Colonic mucosa (tissue), 4 donors: ENCODE data around the gene IGF2R. TPM values are rescaled to one million over a fixed set of nuclear protein-coding genes. Genes with fewer than 3 reads are reported as not detected.

Experiments used
- DNase-seq: peaks from one replicate; pipeline ENCODE4 v3.0.0-alpha.2; 2020
- H3K27ac ChIP-seq: fragments of 200-600 bp; one replicate; pipeline ENCODE4 v1.8.0; 2021
- H3K27me3 ChIP-seq: fragments of 200-600 bp; one replicate; pipeline ENCODE4 v1.8.0; 2021
- H3K36me3 ChIP-seq: fragments of 200-600 bp; one replicate; pipeline ENCODE4 v1.8.0; 2021
- H3K4me1 ChIP-seq: fragments of 200-600 bp; one replicate; pipeline ENCODE4 v1.8.0; 2021; ENCODE audit warnings: mild to moderate bottlenecking
- H3K4me3 ChIP-seq: fragments of 200-600 bp; one replicate; pipeline ENCODE4 v1.8.0; 2021
- H3K9ac ChIP-seq, 2 donors: one replicate each; pipeline ENCODE4 v1.7.0; 2013; ENCODE audit warnings: control low read depth in 2 of 2, low read depth in 2 of 2, low read length in 2 of 2
- H3K9me3 ChIP-seq: fragments of 200-600 bp; one replicate; pipeline ENCODE4 v1.8.0; 2021
- intact Hi-C: fragments of 100-400 bp; cut with DNase I; formaldehyde crosslinking; loops from one replicate; pipeline ENCODE4 v1.14.1; 2022
- total RNA-seq, 2 donors: library from RNA; stranded (reverse); fragmentation: NEBNext Ultra II Directional in 1 of 2; extraction: Animal tissue kit (Norgen Biotek cat#: 25700) in 1 of 2; gene quantifications; one replicate each; pipeline ENCODE4 v1.2.1, GENCODE V29; 2021
- TF ChIP-seq, protein P1 (sequence below): fragments of 200-600 bp; IDR thresholded peaks from one replicate; pipeline ENCODE4 v1.8.0; 2022; ENCODE audit warnings: antibody characterized with exemption, mild to moderate bottlenecking
- donor health status: healthy.
- donor health status: DM: no; HTN: no; CAD: no.
- donor health status: DM: no; HTN: no; CAD: no.

The IGF2R gene
- total RNA-seq, 2 donors from 2014 or later = 73.8 to 84.4 TPM

DNA sequence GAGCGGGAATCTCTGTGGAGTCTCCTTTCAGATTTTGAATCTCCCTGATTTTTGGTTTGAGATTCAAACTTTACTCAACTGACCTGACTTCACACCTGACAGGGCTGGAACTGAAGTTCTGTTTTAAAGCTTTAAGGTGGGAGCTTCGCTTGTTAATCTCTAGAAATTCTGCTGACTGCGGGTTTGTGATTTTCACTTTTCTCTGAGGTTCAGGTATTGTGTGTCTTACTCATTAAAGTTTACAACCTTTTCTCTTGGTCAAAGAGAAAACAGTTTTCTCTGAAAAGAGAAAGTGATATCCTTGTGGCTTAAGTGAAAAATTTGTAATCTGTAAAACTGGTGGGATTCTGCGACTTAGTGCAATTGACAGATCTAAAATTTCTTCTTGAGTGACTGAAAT is 20.7 kb upstream of the IGF2R start:
- H3K9me3 ChIP-seq = no peaks in the 10 kb centered on the region
- intact Hi-C loops = no loop called here
- TF ChIP-seq, protein P1, sequence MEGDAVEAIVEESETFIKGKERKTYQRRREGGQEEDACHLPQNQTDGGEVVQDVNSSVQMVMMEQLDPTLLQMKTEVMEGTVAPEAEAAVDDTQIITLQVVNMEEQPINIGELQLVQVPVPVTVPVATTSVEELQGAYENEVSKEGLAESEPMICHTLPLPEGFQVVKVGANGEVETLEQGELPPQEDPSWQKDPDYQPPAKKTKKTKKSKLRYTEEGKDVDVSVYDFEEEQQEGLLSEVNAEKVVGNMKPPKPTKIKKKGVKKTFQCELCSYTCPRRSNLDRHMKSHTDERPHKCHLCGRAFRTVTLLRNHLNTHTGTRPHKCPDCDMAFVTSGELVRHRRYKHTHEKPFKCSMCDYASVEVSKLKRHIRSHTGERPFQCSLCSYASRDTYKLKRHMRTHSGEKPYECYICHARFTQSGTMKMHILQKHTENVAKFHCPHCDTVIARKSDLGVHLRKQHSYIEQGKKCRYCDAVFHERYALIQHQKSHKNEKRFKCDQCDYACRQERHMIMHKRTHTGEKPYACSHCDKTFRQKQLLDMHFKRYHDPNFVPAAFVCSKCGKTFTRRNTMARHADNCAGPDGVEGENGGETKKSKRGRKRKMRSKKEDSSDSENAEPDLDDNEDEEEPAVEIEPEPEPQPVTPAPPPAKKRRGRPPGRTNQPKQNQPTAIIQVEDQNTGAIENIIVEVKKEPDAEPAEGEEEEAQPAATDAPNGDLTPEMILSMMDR = no peak

GRCh38 chr6:159951772-159952171 is 17.1 kb upstream of the IGF2R start:
- DNase-seq = no peak
- Histone ChIP-seq H3K9me3 (no peaks in the 10 kb centered on the region), H3K4me1 (no peaks in the 10 kb centered on the region), H3K9ac (no peak overlapping the region), H3K36me3 (no peaks in the 10 kb centered on the region), H3K4me3 (no peak overlapping the region), H3K27ac (no peak overlapping the region), H3K27me3 (no peaks in the 10 kb centered on the region)
- intact Hi-C loops = no loop called here
- TF ChIP-seq, protein P1 = no peak

More for the DNA sequence above, 20.7 kb upstream of the IGF2R start:
- Histone ChIP-seq H3K36me3 (no peaks in the 10 kb centered on the region), H3K4me3 (no peak overlapping the region), H3K27ac (no peak overlapping the region), H3K4me1 (no peaks in the 10 kb centered on the region), H3K27me3 (no peaks in the 10 kb centered on the region), H3K9ac (no peak overlapping the region)
- no peak for DNase-seq

DNA sequence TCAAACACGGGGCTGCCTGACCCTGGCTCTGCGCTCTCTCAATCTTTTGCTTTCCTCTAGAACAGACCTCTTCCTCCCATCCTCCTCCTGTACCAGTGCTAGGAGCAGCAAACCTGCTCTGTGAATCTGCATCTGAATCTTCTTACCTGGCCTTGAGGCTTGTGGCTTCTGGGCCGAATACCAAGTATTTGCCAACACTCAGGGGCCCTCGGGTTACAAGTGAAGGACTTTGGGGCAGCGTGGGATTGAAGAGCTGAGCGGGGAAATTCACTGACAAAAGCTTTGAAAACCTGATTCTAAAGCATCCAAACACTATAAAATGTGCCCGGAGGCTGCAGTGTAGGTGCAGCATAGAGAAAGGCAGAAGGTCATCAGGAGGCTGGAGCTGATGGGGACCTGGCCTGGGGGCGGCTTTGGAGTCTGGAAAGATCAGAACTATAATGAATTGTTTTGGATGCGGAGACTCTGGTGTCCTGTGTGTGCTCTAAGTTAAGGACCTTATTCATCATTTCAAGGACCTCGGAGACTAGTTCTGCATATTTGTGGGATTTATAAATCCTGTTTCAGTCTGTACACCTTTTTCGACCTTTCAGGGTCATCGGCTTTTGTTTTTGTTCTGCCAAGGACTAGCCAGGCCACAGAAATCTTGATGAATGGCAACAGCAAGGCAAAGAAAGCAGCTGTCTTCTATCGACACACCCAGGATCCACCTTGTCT is 16.4 kb upstream of the IGF2R start:
- no peaks in the 10 kb centered on the region for H3K36me3 ChIP-seq
- no peak overlapping the region for H3K27ac ChIP-seq
- no peak for DNase-seq
- no peak overlapping the region for H3K4me3 ChIP-seq
- TF ChIP-seq, protein P1 = no peak
- no peaks in the 10 kb centered on the region for H3K9me3 ChIP-seq
- intact Hi-C loops = no loop called here
- no peaks in the 10 kb centered on the region for H3K27me3 ChIP-seq
- H3K4me1 ChIP-seq = no peaks in the 10 kb centered on the region
- no peak overlapping the region for H3K9ac ChIP-seq

DNA sequence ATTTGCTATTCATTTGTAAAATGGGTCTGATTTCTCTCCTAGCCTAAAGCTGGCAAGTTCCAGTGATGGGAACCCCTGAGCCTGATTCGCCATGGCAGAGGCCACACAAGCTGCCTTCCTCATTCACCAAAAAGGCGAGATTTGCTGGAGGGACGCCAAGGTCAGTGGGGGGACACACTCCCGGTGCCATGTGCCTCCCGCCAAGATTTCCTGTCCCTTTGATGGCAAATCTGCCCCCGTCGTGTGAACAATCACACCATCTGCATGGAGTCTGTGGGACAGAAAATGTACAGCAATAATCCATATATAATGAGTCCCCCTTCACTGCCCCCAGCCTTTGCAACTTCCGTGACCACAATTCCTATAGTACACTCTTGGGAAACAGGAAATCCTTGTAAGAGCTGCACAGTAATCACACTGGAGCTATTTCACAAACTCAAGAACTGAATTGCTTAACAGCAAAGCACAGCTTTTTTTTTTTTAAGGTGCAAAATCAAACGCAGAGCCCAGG is 15.7 kb upstream of the IGF2R start:
- H3K9ac ChIP-seq = no peak overlapping the region
- H3K9me3 ChIP-seq = no peaks in the 10 kb centered on the region
- no peaks in the 10 kb centered on the region for H3K4me1 ChIP-seq
- peak; percentile 37 for DNase-seq
- no peaks in the 10 kb centered on the region for H3K27me3 ChIP-seq
- intact Hi-C loops = no loop called here
- TF ChIP-seq, protein P1 = no peak
- no peak overlapping the region for H3K27ac ChIP-seq
- H3K4me3 ChIP-seq = no peak overlapping the region
- H3K36me3 ChIP-seq = no peaks in the 10 kb centered on the region

DNA sequence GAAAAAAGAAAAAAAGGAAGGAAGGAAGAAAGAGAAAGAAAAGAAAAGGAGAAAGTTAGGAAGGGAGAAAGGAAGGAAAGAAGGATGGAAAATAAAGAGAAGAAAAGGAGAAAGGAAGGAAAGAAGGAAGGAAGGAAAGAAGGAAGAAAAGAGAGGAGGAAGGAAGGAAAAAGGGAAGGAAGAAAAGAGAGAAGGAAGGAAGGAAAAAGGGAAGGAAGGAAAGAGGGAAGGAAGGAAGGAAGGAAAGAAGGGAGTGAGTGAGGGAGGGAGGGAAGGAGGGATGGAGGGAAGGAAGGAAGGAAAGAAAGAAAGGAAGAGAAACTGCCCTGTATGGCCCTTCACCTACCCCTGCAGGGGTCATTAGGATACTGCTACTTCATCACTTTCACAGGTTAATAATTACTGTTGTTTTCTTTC is 12.9 kb upstream of the IGF2R start:
- H3K27me3 ChIP-seq = no peaks in the 10 kb centered on the region
- H3K9ac ChIP-seq = no peak overlapping the region
- H3K27ac ChIP-seq = no peak overlapping the region
- DNase-seq = no peak
- intact Hi-C loops = no loop called here
- H3K36me3 ChIP-seq = no peaks in the 10 kb centered on the region
- no peaks in the 10 kb centered on the region for H3K4me1 ChIP-seq
- H3K4me3 ChIP-seq = no peak overlapping the region
- TF ChIP-seq, protein P1 = no peak
- no peaks in the 10 kb centered on the region for H3K9me3 ChIP-seq
